ENCODE measurements around the gene C16orf92.

DNA sequence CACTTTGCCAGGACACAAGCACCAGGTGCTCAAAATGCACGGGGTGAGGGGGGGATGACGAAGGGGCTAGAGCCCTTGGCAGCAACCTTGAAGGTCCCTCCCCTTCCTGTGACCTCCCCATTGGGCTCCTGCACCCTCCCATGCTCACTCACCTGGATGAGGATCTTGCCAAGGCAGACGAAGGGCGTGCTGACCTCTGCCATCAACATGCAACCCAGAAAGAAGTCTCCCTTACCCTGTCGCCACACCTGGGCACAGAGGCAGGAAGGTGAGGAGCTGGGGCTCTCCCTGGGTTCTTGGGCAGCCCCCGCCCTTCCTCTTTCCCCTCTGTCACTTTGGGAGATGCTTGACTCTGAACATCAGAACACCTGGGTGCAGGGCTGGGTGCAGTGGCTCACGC, 2.6 kb downstream of the C16orf92 start:
- TF ChIP-seq POLR2A (IDR thresholded peaks at IDR 0.05; ENCODE audit: low read depth, low read length) (no peak), POLR2AphosphoS5 (IDR thresholded peaks at IDR 0.05; ENCODE audit: low read depth, low read length) (no peak), TAF1 (IDR thresholded peaks at IDR 0.05; ENCODE audit: borderline replicate concordance, low read depth, low read length) (no peak)

All from GM12892 (cell line).